H1 (cell line): ENCODE measurements around the gene SCN1B. TPM values are rescaled to one million over a fixed set of nuclear protein-coding genes. Genes with fewer than 3 reads are reported as not detected.

Experiments used
- KDM5A ChIP-seq: fragments of 200-600 bp; IDR thresholded peaks from 2 replicates; pipeline ENCODE4 v1.7.1; 2012; ENCODE audit warnings: mild to moderate bottlenecking, low read length, inconsistent platforms, mixed read lengths
- POLR2AphosphoS5 ChIP-seq: IDR thresholded peaks from 2 replicates; pipeline ENCODE4 v1.6.1; 2011; ENCODE audit warnings: low read depth, low read length
- RBBP5 ChIP-seq: IDR thresholded peaks from 2 replicates; pipeline ENCODE4 v1.7.1; 2012; ENCODE audit warnings: low read depth, mild to moderate bottlenecking, inconsistent platforms, low read length, moderate library complexity, borderline replicate concordance
- RXRA ChIP-seq: IDR thresholded peaks from 2 replicates; pipeline ENCODE4 v1.6.1; 2011; ENCODE audit warnings: low read depth, mild to moderate bottlenecking, low read length, moderate library complexity; ENCODE audit not compliant: insufficient read depth
- SAP30 ChIP-seq: fragments of 300-600 bp; sonication (generic); IDR thresholded peaks from 2 replicates; pipeline ENCODE4 v1.7.1; 2012; ENCODE audit warnings: low read length, moderate library complexity, mild to moderate bottlenecking, inconsistent platforms; ENCODE audit not compliant: insufficient read depth, insufficient replicate concordance
- SUZ12 ChIP-seq: fragments of 200-600 bp; sonication (generic); IDR thresholded peaks from 2 replicates; pipeline ENCODE4 v1.6.1; 2012; ENCODE audit warnings: mild to moderate bottlenecking, inconsistent platforms, low read length, moderate library complexity, mixed read lengths
- polyA plus RNA-seq, 7 experiments: library from polyadenylated mRNA; depleted of rRNA in 3 of 7; stranded (reverse) in 5 of 7; unstranded in 2 of 7; fragments of >200 nt in 5 of 7; fragments of 200-250 nt in 2 of 7; gene quantifications; 1 replicate in 5 of 7; 2 replicates in 1 of 7; 4 replicates in 1 of 7; pipeline versions ENCODE4 v1.2.1 to v1.2.3, GENCODE V29; 2011 to 2013; ENCODE audit warnings: missing spikeins in 2 of 7, mixed read lengths in 2 of 7
- total RNA-seq: library from RNA; stranded (reverse); fragmentation: NEBNext Ultra II Directional; extraction: Animal tissue kit (Norgen Biotek cat#: 25700); gene quantifications from 2 replicates; pipeline ENCODE4 v1.2.1, GENCODE V29; 2021

SCN1B gene
- total and polyA plus RNA-seq, 2 of the 8 experiments (the other 6 are each of a cell fraction or from before 2014, with no cell fraction given) = 3.1 to 3.5 TPM

GRCh38 chr19:35000647-35001501 lies 29.4 kb upstream of the SCN1B start (continued):
- TF ChIP-seq POLR2AphosphoS5 (peak; percentile 60), SAP30 (peak; percentile 62), KDM5A (no peak), SUZ12 (no peak), RBBP5 (no peak), RXRA (no peak)
